C1 segment of cervical spinal cord (tissue), 14 donors: Measurements from ENCODE around the gene OR6B1.

ENCODE experiments used
- DNase-seq, 14 donors: peaks; one replicate each; lab custom pipeline; 2025; lab: John Stamatoyannopoulos, UW

OR6B1 gene

DNA sequence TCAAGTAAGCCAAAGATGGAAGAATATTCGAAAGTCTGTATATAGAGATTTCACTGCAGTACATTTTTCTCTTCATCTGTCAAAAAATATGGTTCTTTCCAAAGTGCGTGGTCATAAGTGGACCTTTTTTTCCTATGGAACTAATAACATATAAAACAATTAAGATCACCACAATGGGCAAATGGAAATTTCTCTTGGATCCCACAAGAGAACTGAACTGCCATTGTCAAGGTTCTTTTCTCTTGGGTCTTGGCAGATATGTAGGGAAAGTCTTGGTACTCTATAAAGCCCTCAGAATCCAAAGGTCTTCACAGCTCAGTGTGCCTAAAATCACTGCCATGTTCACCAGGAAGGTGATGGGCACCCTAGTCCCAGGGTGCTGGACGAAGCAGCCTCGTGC, at the start of gene OR6B1:
Gene OR6B1 (plus strand): TSS at position 301 of the 400 bp plus-strand sequence. CDS start 3,677 bp downstream, outside the sequence.
- DNase-seq: no peak

DNA sequence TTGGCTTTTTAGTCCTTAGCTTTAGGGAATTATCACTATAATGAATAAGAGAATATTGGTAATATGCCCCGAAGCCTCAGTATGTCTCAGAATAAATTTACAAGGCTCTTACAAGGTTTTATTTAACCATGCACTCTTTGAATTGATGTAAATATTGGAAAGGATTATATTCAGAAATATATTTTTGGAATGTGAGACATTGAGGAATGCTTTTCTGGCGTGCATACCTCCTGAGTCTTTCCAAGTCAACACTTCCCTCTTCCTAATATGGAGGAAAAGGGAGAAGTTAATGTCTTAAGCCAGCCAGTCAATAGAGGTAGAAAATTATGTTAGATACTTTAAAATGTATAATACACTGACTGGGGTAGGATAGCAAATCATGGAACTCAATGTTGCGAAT, 46.7 kb upstream of the OR6B1 start:
- DNase-seq: no peak

DNA sequence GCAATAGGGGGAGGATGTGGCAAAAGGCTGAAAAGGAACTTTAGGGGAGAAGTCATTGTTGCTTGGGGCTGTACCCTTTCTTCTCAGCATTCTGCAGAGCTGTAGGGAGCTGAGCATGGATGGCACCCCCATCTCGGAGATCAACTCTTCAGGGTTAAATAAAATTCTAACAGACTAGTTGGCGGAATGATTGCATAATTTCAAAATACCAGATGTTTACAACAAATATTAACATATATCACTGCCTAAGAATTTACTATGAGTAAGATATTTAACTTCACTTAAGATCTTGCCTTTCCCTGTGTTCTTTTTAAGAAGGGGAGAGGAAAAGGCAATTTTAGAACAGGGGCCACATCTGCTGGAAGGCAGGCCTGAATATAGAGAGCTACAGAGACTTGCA, 46.0 kb upstream of the OR6B1 start:
- no peak for DNase-seq

DNA sequence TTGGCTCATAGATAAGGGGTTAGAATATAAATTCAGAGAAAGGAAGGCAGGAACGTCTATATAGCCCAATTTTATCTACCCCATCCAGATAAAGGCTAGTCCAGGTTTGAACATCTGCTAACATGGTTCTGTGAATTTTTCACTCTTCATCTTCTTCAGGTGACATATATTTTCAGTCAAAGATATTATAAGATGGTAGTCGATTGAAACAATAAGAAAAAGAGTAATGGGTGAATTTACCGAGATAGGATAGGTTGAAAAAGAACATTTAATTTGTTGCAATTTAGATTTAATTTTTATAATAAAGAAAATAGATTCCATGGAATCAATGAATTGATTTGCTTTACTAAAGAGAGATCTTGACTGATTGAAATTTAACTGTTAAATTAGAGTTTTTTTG, 45.6 kb upstream of the OR6B1 start, which contains the start of gene OR2F1:
Gene OR2F1 (plus strand): TSS at position 301 of the 400 bp plus-strand sequence. CDS start 5,127 bp downstream, outside the sequence.
- no peak for DNase-seq

DNA sequence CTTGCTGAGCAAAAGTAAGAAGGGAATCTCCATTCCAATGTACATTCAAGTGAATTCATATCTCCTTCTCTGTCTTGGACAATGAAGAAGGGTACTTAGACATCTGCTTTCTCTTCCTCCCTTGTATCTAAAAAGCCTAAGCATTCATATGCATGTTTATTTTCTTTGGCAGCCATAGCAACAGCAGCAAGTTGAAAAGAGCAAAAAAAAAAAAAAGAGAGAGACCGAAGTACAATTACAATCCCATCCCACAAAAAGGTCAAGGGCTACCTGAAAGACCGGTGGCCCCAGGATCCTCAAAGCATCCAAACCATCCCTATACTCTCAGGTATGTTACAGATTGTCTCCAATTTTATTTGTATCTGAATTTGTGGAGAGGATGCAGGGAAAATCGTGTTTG, 41.3 kb upstream of the OR6B1 start:
- DNase-seq: no peak

DNA sequence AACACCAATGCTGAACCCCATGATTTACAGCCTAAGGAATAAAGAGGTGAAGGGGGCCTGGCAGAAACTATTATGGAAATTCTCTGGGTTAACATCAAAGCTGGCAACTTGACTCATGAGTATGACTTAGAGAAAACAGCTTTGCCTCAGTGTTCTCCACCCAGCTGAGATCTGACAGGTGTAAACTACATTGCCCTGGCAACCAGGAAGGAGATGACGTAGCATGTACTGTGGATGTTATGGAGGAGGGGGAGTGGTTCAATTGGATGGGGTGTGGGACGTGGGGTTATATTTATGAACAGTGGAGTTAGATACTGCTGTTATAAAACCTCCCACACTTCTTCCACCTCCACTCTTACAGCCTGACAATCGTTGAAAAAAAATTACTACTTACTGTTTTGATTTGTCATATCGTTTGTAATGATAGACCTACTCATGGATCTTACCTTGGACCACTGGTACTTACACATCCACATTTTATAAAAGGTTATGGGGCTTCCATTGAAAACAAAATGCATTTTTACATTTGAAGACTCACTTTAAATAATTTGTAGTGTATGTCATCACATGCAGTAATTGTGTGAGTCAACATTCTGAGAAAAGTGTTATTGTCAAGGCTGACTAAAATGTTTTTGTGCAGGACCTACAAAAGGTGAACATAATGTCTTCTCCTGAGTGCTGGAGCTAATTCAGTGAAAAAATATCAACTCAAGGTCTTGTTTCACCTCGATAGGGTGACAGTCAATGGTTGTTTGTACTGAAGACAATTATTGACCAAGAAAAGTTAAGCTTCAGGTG, 39.1 kb upstream of the OR6B1 start:
- no peak for DNase-seq

DNA sequence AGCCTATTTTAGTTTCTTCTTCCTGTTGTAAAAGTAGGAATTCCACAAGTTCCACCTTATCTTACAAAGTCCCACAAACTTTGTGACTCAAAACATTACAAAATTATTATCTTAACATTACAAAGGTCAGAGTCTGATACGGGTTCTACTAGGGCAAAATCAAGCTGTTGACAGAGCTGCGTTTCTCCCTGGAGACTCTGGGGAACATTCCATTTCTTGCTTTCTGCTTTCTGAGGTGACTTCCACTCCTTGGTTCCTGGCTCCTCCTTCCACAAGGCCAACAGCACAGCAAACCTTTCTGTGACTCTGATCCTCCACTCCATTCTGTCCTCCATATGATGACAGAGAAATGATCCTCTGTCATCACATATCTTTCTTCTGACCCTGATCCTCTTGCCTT, 34.8 kb upstream of the OR6B1 start:
- DNase-seq: no peak

DNA sequence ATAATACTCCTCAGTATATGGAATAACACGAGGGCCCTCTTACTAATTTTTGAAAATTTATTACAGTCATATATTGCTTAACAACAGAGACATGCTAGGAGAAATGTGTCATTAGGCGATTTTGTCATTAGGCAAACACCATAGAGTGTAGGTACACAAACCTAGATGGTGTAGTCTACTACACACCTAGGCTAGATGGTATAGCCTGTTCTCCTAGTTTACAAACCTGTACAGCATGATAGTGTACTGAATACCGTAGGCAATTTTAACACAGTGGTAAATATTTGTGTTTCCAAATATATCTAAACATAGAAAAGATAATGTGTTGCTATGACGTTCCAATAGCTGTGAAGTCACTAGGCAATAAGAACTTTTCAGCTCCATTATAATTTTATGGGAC, 32.7 kb upstream of the OR6B1 start:
- DNase-seq: no peak

DNA sequence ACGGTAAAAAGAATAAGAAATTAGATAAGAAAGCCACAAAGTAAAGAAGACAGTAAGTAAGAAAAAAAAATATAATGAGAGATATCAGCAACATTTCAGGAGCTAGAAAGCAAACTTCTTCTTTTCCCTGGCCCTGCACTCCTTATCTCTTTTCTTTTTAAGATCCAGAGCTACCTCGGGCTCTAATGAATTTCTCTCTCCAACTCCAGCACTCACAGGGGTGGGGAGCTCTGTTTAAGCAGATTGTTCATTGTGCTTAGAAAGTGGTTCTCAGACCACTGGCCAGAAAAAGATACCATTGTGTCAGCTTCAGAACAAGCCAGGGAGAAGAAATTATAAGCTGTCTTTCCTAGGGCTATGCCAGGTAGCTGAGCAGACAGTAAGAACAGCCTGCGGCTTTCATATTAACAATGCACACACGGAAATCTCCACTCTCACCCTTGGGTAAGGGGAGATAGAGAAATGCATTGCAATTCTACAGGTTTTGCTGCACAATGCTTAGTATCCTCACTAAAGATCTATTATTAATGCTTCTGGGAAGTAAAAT, 26.2 kb upstream of the OR6B1 start:
- DNase-seq: no peak

DNA sequence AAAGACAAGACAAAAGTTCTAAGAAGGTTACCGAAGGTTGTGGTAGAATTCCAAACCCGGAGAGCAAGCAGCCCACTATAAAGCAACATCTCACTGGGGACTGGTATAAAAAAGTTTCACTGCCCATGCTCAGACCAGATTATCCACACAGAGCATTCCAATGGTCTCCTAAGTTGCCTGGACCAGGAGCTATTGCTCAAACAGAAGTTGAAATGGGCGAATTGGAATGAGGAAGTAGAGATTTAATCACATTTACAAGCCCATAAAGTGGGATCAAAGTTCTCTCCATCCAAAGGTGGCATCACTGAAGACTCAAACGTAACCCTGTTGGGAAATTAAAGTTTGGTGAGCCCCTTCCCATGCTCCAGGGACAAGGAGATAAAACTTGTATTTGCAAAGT, 25.7 kb upstream of the OR6B1 start:
- no peak for DNase-seq

DNA sequence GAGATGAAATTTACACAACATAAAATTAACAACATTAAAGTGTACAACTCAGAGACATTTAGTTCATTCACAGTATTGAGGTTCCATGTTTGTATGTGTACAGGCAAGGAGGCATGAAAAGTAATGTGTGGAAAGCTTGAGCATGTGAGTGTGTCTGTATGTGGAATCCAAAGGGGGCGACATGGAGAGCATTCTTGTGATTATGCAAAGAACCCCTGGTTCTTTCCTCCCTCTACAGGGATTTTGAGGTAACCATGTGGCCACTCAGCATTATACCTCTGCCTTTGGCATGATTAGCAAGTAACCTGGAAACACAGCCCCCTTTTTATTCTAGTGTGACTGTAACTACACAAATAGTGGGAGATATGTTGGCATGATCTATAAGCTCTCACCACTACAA, 24.5 kb upstream of the OR6B1 start:
- DNase-seq: no peak

DNA sequence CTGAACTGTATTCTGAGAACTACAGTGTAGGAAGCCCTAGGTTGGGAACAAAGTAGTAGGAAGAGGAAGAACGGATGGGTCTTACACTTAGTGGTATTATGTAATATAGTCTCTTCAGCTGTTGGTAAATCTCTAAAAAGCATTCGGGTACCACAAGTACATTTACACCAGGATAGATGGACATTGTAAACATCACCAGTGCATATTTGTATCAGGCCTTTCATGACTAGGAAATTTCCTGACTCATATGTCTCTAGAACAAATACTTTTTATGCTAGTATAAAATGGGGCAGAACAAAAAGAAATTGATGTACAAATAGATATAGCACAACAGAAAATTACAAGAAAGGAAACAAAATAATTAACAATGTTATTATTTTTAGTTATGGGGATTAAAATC, 21.5 kb upstream of the OR6B1 start:
- no peak for DNase-seq

DNA sequence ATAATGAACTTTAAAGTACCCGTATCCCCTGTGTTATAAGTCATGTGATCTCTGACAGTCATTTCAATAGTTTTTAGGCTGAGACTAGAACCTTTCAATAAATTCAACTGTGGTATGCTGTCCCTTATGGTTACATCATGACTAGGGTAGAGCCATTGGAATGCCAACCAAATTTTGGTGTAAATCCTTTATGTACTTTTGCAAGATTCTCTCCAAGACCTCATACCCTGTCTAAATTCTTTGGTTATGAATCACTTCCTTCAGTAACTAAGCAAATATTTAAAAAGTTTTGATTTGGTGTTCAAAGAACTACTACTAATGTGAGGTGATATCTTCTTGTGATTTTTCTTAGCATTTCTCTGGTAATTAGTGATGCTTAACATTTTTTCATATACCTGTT, 20.8 kb upstream of the OR6B1 start:
- no peak for DNase-seq

DNA sequence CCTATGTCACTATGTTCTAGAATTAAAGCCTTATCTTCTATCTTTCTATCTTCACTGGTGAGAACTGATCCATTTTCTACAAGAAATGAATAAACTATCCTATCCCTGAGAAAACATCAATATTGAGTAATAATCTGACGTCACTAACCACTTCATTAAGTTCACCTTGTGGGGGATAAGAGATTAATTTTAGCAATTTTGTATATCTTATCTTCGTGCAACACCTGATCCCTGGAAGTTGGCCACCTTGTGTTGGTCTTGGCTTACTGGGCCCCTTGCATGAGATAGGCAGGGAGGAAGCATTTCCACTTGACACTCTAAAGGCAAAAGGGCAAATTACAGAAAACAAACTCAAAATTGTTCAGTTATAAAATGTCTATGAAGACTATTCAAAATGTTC, 20.1 kb upstream of the OR6B1 start:
- no peak for DNase-seq

DNA sequence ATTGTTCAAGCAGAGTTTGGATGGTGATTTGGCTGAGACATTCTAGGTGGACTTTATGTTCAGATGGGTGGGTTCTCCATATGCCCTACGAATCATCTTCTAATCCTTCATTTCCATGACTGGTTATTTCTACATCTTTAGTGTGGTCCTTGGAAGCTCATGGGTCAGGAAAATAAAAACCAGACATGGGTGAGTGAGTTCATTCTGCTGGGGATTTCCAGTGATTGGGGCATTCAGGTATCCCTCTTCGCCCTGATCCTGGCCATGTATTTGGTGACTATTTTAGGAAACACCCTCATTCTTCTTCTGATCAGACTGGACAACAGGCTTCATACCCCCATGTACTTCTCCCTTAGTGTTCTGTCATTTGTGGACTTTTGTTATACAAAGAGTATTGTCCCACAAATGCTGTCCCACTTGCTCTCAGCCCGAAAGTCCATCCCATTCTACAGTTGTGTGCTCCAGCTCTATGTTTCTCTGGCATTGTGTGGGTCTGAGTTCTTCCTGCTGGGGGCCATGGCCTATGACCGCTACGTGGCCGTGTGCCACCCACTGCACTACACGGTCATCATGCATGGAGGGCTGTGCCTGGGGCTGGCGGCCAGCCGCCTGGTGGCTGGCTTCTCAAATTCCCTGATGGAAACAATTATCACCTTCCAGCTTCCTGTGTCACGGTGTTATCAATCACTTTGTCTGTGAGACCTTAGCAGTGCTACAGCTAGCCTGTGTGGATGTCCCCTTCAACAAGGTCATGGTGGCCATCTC, 19.2 kb upstream of the OR6B1 start:
- DNase-seq: no peak

DNA sequence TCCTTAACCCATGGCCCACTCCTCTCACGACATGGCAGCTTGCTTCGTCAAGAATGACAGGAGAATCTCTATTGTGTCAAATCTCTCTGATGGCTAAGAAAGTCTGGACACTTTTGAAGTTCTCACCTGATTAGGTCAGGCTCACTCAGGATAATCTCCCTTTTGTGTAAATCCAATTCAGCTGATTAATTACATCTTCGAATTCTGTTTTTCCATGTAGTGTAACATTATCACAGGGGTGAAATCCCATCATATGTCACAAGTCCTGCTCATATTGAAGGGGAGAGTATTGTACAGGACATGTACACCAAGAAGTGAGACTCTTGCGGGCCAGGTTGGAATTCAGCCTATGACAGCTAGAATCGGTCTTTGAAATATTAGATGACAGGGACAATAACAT, 16.2 kb upstream of the OR6B1 start:
- no peak for DNase-seq

DNA sequence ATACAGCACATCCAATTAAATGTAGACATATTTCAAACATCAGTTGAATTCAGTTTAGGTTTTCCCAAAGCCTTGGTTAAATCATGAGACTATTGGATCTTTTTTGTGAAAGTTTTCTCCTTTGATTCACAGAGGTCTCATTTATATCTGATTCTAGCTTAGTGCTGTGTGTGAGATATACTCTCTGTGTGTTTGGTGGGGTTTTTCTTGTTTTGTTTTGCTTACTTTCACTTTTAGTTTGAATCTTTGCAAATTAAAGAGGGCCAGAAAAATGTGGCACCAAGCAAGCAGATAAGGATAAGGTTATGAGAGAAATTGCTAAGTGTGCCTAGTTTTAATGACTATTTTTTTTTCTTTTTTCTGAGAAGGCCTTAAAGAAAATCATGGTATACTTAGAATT, 12.6 kb upstream of the OR6B1 start:
- no peak for DNase-seq

DNA sequence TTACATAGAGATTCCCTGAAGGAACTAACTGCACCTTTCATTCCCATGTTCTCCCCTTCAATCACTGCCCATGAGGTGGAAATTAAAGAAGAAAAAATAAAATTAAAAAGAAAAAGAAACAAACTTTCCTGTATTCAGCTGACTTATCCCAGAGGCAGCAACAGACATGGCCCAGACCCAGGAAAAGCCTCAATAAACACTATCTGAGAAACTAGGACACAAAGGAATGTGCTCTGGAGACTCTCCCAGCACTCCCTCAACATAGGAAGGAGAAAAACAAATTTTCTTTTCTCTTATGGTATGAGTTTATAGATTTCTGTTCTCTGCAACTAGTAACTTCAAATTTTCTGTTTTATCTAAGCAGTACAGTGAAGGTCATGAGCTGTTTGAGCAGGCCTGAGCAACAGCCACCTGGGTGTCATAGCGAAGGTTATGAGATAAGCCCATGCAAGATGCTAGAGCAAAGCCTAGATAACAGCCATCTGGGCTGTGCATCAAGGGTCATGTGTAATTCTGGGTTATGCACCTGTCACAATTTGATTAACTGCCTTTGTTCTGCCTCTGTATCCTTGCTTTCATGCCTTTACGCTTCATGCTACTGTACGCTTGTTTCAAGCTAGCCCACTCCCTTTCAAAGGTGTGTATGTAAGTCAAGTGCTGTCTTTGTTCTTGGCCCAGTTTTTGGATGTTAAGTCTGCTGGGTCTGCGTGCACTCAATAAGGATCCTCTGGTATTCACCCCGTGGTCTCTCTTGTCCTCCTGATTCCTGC, 11.0 kb upstream of the OR6B1 start:
- DNase-seq: no peak

DNA sequence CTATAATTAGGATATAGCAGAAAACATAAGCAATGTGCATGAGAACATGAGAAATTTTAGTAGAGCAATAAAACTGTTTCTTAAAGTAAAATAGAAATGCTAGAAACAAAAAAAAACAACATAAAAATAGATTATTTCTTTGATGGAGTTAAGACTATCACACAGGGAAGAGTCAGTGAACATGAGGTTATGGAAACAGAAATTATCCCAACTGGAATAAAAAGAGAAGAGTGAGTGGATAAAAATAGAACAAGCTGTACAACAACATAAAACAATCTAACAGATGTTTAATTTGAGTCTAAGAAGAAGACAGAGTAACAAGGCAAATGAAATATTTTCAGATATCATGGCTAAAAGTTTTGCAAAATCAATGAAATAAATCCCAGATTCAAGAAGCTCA, 7.5 kb upstream of the OR6B1 start:
- no peak for DNase-seq

DNA sequence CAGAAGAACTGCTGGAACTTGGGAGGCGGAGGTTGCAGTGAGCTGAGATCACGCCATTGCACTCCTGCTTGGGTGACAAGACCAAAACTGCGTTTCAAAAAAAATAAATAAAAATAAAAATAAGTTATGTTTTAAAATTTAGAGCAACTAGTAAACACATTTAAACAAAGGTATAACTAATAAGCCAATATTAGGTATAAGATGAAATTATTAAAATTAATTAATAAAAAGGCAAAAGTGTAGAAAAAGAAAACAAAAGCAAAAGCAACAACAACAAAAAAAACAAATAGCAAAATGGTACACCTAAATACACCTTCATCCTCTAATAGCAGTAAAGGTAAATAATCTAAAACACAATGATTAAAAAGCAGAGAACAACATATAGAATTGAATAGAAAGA, 6.2 kb upstream of the OR6B1 start:
- DNase-seq: no peak

DNA sequence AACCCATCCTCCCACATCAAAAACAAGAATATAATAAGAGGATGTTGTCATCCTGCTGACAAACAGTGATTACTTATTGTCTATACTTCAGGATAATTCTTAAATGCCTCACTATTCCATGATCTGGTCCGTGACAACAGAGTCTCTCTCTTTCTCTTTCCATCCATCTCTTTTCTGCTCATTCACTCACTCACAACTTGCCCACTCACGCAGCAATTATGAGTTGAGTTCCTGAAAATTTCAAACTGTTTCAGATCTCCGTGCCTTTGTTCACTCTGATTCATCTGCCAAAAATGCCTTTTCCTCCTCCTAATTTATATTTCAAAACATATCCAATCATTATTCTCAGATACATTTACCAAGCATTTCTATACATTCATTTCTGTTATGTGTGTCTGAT, 1.4 kb downstream of the OR6B1 start:
- no peak for DNase-seq

DNA sequence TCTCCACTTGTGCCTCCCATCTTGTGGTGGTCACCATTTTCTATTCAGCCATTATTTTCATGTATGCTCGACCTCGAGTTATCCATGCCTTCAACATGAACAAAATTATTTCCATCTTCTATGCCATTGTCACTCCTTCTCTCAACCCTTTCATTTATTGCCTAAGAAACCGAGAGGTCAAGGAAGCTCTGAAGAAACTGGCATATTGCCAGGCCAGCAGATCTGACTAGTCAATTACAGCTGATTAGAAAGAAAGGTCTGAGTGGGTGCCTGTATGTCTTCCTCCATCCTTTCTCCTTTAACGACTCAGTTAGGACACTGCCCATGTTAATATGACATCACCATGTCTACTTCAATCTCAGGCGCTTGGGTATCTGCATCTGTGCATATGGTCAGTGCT, 4.6 kb downstream of the OR6B1 start:
- DNase-seq: no peak
